Measurements from ENCODE around the gene PANK4.

PANK4 gene

GRCh38 chr1:2546515-2547209 lies 20.3 kb upstream of the PANK4 start:
- Histone ChIP-seq H3K9me2 (replicated peaks; ENCODE audit: insufficient read depth, low read length) (no peaks in the 10 kb centered on the region), H2AFZ (ENCODE audit: low read length) (peak overlapping the region; percentile 21; the same call in 1 of the 2 replicates), H3K27me3 (replicated peaks; ENCODE audit: insufficient read depth, low read length) (no peaks in the 10 kb centered on the region), H3K4me2 (ENCODE audit: low read depth, low read length) (peak overlapping the region; percentile 100), H3K36me3 (replicated peaks; ENCODE audit: insufficient read depth, low read length) (no peaks in the 10 kb centered on the region), H3K27ac (ENCODE audit: low read length) (peak overlapping the region; percentile 98), H3K9me3 (replicated peaks; ENCODE audit: insufficient read depth, low read length) (no peaks in the 10 kb centered on the region), H3F3A (ENCODE audit: insufficient read depth, low read length) (peaks cover 36% of the 10 kb centered on the region), H3K4me1 (ENCODE audit: low read length) (peaks cover 24% of the 10 kb centered on the region), H3K79me2 (ENCODE audit: low read length) (0 out of 2 replicates have a peak, but pooled peaks cover 3% of the 10 kb centered on the region), H4K20me1 (ENCODE audit: insufficient read depth, low read length) (no peaks in the 10 kb centered on the region), H3K9ac (ENCODE audit: low read length) (peak overlapping the region; percentile 88), H3K4me3 (ENCODE audit: low read length) (peak overlapping the region; percentile 73)
- DNase-seq, result peak; percentile 90
- TF ChIP-seq CTCF (IDR thresholded peaks at IDR 0.05; ENCODE audit: low read length) (no peak), EZH2phosphoT487 (IDR thresholded peaks at IDR 0.05; ENCODE audit: low read length) (no peak), EZH2 (optimal IDR thresholded peaks at IDR 0.05; ENCODE audit: low read depth, low read length) (no peak)

- peak overlapping the region; percentile 100 for H3K4me2 ChIP-seq (ENCODE audit: low read depth, low read length)
- H3F3A ChIP-seq (ENCODE audit: insufficient read depth, low read length), result peaks cover 36% of the 10 kb centered on the region
- H3K9me2 ChIP-seq (replicated peaks; ENCODE audit: insufficient read depth, low read length), result no peaks in the 10 kb centered on the region
- peak overlapping the region; percentile 77 for H2AFZ ChIP-seq (ENCODE audit: low read length)
- H3K36me3 ChIP-seq (replicated peaks; ENCODE audit: insufficient read depth, low read length), result no peaks in the 10 kb centered on the region
- H3K9ac ChIP-seq (ENCODE audit: low read length), result peak overlapping the region; percentile 88
- no peaks in the 10 kb centered on the region for H4K20me1 ChIP-seq (ENCODE audit: insufficient read depth, low read length)
- peaks cover 31% of the 10 kb centered on the region for H3K4me1 ChIP-seq (ENCODE audit: low read length)
- peak; percentile 93 for DNase-seq
- no peaks in the 10 kb centered on the region for H3K9me3 ChIP-seq (replicated peaks; ENCODE audit: insufficient read depth, low read length)
- 0 out of 2 replicates have a peak, but pooled peaks cover 3% of the 10 kb centered on the region for H3K79me2 ChIP-seq (ENCODE audit: low read length)
- no peaks in the 10 kb centered on the region for H3K27me3 ChIP-seq (replicated peaks; ENCODE audit: insufficient read depth, low read length)
- TF ChIP-seq CTCF (IDR thresholded peaks at IDR 0.05; ENCODE audit: low read length), result no peak
- no peak for TF ChIP-seq EZH2phosphoT487 (IDR thresholded peaks at IDR 0.05; ENCODE audit: low read length)
- TF ChIP-seq EZH2 (optimal IDR thresholded peaks at IDR 0.05; ENCODE audit: low read depth, low read length), result no peak
- H3K4me3 ChIP-seq (ENCODE audit: low read length), result peak overlapping the region; percentile 73
- H3K27ac ChIP-seq (ENCODE audit: low read length), result peak overlapping the region; percentile 98
Observed at GRCh38 chr1:2545754-2546514, 19.5 kb upstream of the PANK4 start.

- Histone ChIP-seq H3K4me3 (ENCODE audit: low read length) (peak overlapping the region; percentile 57; the same call in 1 of the 2 replicates), H3K4me2 (ENCODE audit: low read depth, low read length) (peak overlapping the region; percentile 99; the same call in 1 of the 2 replicates), H3K27ac (ENCODE audit: low read length) (no peak overlapping the region), H3K27me3 (replicated peaks; ENCODE audit: insufficient read depth, low read length) (no peaks in the 10 kb centered on the region), H3F3A (ENCODE audit: insufficient read depth, low read length) (peaks cover 36% of the 10 kb centered on the region), H3K4me1 (ENCODE audit: low read length) (peaks cover 31% of the 10 kb centered on the region), H2AFZ (ENCODE audit: low read length) (no peak overlapping the region), H4K20me1 (ENCODE audit: insufficient read depth, low read length) (no peaks in the 10 kb centered on the region), H3K9ac (ENCODE audit: low read length) (peak overlapping the region; percentile 66; the same call in 1 of the 2 replicates), H3K79me2 (ENCODE audit: low read length) (0 out of 2 replicates have a peak, but pooled peaks cover 3% of the 10 kb centered on the region), H3K9me2 (replicated peaks; ENCODE audit: insufficient read depth, low read length) (no peaks in the 10 kb centered on the region), H3K9me3 (replicated peaks; ENCODE audit: insufficient read depth, low read length) (no peaks in the 10 kb centered on the region), H3K36me3 (replicated peaks; ENCODE audit: insufficient read depth, low read length) (no peaks in the 10 kb centered on the region)
- TF ChIP-seq CTCF (IDR thresholded peaks at IDR 0.05; ENCODE audit: low read length) (no peak), EZH2phosphoT487 (IDR thresholded peaks at IDR 0.05; ENCODE audit: low read length) (no peak), EZH2 (optimal IDR thresholded peaks at IDR 0.05; ENCODE audit: low read depth, low read length) (no peak)
- no peak for DNase-seq
Observed at GRCh38 chr1:2544875-2545640, 18.7 kb upstream of the PANK4 start.

Data from MM.1S (cell line).